Testis (tissue), 2 donors: Measurements from ENCODE around the gene C6orf58.

Experiments used
- POLR2A ChIP-seq: fragments of 450-650 bp; IDR thresholded peaks from one replicate; pipeline ENCODE4 v1.6.1; 2017; ENCODE audit warnings: antibody characterized with exemption, mild to moderate bottlenecking, moderate library complexity
- TF ChIP-seq, protein P1 (sequence below), 3 experiments: fragments of 450-650 bp in 2 of 3; fragments of 200-600 bp in 1 of 3; sonication (generic) in 1 of 3; IDR thresholded peaks; one replicate each; pipeline ENCODE4 v1.5.1; 2016 to 2019; ENCODE audit warnings: antibody characterized with exemption in 3 of 3, mild to moderate bottlenecking in 2 of 3, moderate library complexity in 1 of 3

DNA sequence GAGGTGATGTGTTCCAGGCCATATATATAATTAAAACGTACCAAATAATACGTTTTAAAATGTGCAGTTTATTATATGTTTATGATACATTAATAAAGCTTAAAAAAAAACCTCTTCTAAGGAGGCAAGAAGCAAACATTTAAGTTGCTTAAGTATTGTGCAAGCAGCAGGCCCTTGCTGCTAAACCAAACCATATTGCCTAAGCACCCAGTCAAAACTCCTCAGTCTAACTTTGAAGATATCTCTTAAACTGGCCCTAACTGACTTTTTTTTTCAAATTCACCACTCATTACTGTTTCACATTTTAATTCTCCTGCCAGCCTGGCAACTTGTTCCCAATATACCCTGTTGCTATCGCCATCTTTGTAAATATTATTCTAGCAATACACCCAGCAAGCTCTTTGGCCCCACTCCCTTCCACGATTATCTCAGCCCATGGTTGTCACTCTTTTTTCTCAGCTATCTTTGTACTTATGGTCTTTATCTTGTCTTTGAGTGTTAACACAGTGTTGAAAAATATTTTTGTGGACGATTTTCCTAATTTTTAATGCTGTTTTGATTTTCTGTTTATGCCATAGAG lies 60.9 kb downstream of the C6orf58 start:
- TF ChIP-seq, protein P1, sequence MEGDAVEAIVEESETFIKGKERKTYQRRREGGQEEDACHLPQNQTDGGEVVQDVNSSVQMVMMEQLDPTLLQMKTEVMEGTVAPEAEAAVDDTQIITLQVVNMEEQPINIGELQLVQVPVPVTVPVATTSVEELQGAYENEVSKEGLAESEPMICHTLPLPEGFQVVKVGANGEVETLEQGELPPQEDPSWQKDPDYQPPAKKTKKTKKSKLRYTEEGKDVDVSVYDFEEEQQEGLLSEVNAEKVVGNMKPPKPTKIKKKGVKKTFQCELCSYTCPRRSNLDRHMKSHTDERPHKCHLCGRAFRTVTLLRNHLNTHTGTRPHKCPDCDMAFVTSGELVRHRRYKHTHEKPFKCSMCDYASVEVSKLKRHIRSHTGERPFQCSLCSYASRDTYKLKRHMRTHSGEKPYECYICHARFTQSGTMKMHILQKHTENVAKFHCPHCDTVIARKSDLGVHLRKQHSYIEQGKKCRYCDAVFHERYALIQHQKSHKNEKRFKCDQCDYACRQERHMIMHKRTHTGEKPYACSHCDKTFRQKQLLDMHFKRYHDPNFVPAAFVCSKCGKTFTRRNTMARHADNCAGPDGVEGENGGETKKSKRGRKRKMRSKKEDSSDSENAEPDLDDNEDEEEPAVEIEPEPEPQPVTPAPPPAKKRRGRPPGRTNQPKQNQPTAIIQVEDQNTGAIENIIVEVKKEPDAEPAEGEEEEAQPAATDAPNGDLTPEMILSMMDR (IDR thresholded peaks at IDR 0.05): no peak
- TF ChIP-seq POLR2A: no peak
